Medulla oblongata (tissue), 1 donor: ENCODE measurements around the gene TCF7L1.
"Not testable (repeated sequence)": the region's sequence is repeated elsewhere in the genome, so short reads cannot be mapped to it uniquely, and the experiment has no call there.

Source experiments
- DNase-seq: peaks from one replicate; pipeline ENCODE4 v3.0.0-alpha.2; 2015; ENCODE audit errors: extremely low spot score

TCF7L1 gene

GRCh38 chr2:85131116-85131515 lies 2.1 kb upstream of the TCF7L1 start:
- peak; percentile 19 for DNase-seq

- DNase-seq: no peak
These were observed 795 bp upstream of the TCF7L1 start for GRCh38 chr2:85132397-85132796.

GRCh38 chr2:85133751-85134254 lies 611 bp downstream of the TCF7L1 start:
- no peak for DNase-seq

- peak; percentile 49 for DNase-seq
These were observed 1.2 kb downstream of the TCF7L1 start for GRCh38 chr2:85134255-85134895.

GRCh38 chr2:85134896-85135659 lies 1.9 kb downstream of the TCF7L1 start:
- DNase-seq: no peak

- no peak for DNase-seq
These were observed 2.4 kb downstream of the TCF7L1 start for GRCh38 chr2:85135660-85135914.

GRCh38 chr2:85137156-85137555 lies 4.0 kb downstream of the TCF7L1 start:
- DNase-seq: no peak

GRCh38 chr2:85143463-85144082 lies 10.4 kb downstream of the TCF7L1 start:
- no peak for DNase-seq

GRCh38 chr2:85145116-85145820 lies 12.1 kb downstream of the TCF7L1 start:
- DNase-seq: no peak

GRCh38 chr2:85148190-85148589 lies 15.0 kb downstream of the TCF7L1 start:
- no peak for DNase-seq

GRCh38 chr2:85151026-85151425 lies 17.8 kb downstream of the TCF7L1 start:
- no peak for DNase-seq

GRCh38 chr2:85152895-85153294 lies 19.7 kb downstream of the TCF7L1 start:
- no peak for DNase-seq

- no peak for DNase-seq
These were observed 21.0 kb downstream of the TCF7L1 start for GRCh38 chr2:85154048-85154753.

GRCh38 chr2:85155082-85155481 lies 21.9 kb downstream of the TCF7L1 start:
- DNase-seq: not testable (repeated sequence)

GRCh38 chr2:85156153-85156552 lies 23.0 kb downstream of the TCF7L1 start:
- DNase-seq: no peak

- no peak for DNase-seq
These were observed 23.4 kb downstream of the TCF7L1 start for GRCh38 chr2:85156619-85157018.

GRCh38 chr2:85157345-85157744 lies 24.2 kb downstream of the TCF7L1 start:
- DNase-seq: no peak

GRCh38 chr2:85158559-85159273 lies 25.5 kb downstream of the TCF7L1 start:
- DNase-seq: no peak

- no peak for DNase-seq
These were observed 26.4 kb downstream of the TCF7L1 start for GRCh38 chr2:85159589-85159988.

- no peak for DNase-seq
These were observed 28.1 kb downstream of the TCF7L1 start for GRCh38 chr2:85160966-85161960.
